GM23248 (cell line): ENCODE measurements around the gene PDGFD.

Experiments
- EZH2 ChIP-seq: fragments of 200-600 bp; sonication (generic); IDR thresholded peaks from 2 replicates; pipeline ENCODE4 v1.6.1; 2018; ENCODE audit warnings: antibody characterized with exemption, mild to moderate bottlenecking; ENCODE audit not compliant: insufficient read depth, poor library complexity, severe bottlenecking
- EZH2phosphoT487 ChIP-seq: fragments of 200-600 bp; sonication (generic); IDR thresholded peaks from 2 replicates; pipeline ENCODE4 v1.6.1; 2018; ENCODE audit warnings: antibody characterized with exemption, moderate library complexity, mild to moderate bottlenecking, low read depth; ENCODE audit not compliant: insufficient read depth

GRCh38 chr11:103959279-103959942 is 204.5 kb downstream of the PDGFD start:
- TF ChIP-seq EZH2, result no peak
- TF ChIP-seq EZH2phosphoT487, result no peak
